ELF-1 (cell line): ENCODE results near the gene GPER1.

Source experiments
- DNase-seq: peaks from one replicate; pipeline ENCODE4 v3.0.0-alpha.2; 2016; ENCODE audit warnings: low read depth, low spot score

The GPER1 gene

GRCh38 chr7:1087465-1087814, 473 bp upstream of the GPER1 start:
- DNase-seq = no peak

GRCh38 chr7:1090236-1090635, 2.3 kb downstream of the GPER1 start:
- no peak for DNase-seq

GRCh38 chr7:1090686-1091643, 3.1 kb downstream of the GPER1 start:
- no peak for DNase-seq

- no peak for DNase-seq
These were observed 3.7 kb downstream of the GPER1 start for GRCh38 chr7:1091644-1092027.

GRCh38 chr7:1092161-1092632, 4.3 kb downstream of the GPER1 start:
- DNase-seq = no peak

- no peak for DNase-seq
These were observed 5.0 kb downstream of the GPER1 start for GRCh38 chr7:1092806-1093501.

GRCh38 chr7:1093502-1093843, 5.6 kb downstream of the GPER1 start:
- no peak for DNase-seq

GRCh38 chr7:1093916-1094508, 6.1 kb downstream of the GPER1 start:
- DNase-seq = no peak

- DNase-seq = no peak
These were observed 7.0 kb downstream of the GPER1 start for GRCh38 chr7:1094870-1095269.

- peak; percentile 33 for DNase-seq
These were observed 7.8 kb downstream of the GPER1 start for GRCh38 chr7:1095621-1096155.

GRCh38 chr7:1096156-1097119, 8.5 kb downstream of the GPER1 start:
- DNase-seq = no peak

GRCh38 chr7:1097120-1097504, 9.2 kb downstream of the GPER1 start:
- no peak for DNase-seq

GRCh38 chr7:1098243-1099153, 10.6 kb downstream of the GPER1 start:
- DNase-seq = no peak

- DNase-seq = no peak
These were observed 11.2 kb downstream of the GPER1 start for GRCh38 chr7:1099154-1099542.

- DNase-seq = no peak
These were observed 11.7 kb downstream of the GPER1 start for GRCh38 chr7:1099637-1100036.

GRCh38 chr7:1100386-1100785, 12.5 kb downstream of the GPER1 start:
- no peak for DNase-seq

- DNase-seq = no peak
These were observed 13.1 kb downstream of the GPER1 start for GRCh38 chr7:1100834-1101562.

- DNase-seq = no peak
These were observed 13.9 kb downstream of the GPER1 start for GRCh38 chr7:1101563-1102431.
